Hepatic stellate cell (primary cell): Measurements from ENCODE around the gene TMSB15C.

ENCODE experiments used
- DNase-seq: peaks from one replicate; pipeline ENCODE4 v3.0.0; 2011; ENCODE audit warnings: low spot score

TMSB15C gene

DNA sequence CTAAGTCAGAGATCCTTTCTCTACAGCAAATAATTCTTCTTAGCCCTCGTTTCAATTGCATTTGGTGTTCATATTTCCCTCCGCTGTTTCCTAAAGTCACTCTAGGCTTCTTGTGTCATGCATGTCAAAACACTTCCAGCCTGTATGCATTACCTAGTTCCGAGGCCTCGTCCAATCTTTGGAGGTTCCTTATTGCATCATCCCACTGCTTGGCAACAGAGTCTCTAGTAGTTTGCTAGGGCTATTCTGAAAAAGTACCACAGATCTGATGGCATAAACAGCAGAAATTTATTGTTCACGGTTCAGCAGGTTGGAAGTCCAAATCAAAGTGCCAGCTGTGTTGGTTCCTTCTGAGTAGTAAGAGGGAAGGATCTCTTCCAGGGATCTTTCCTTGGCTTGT, 30.4 kb downstream of the TMSB15C start:
- DNase-seq = no peak

DNA sequence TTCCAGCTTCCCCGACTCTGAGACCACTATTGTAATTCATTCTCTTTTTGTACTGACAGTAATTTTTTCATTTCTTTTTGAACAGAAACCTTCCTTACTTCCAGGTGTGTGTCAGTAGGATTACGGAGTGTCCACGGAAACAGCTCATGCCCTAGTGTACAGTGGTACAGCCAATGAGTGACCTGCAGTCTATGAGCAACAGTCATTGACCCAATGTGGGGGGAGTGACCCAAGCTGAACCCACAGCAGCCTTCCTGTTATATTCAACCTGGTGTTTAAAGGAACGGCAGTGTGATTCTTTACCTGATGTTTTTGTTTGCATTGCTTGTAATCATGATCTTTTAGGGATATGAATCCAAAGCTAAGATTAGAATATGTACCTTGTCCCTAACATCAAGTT, 35.0 kb downstream of the TMSB15C start:
- no peak for DNase-seq

DNA sequence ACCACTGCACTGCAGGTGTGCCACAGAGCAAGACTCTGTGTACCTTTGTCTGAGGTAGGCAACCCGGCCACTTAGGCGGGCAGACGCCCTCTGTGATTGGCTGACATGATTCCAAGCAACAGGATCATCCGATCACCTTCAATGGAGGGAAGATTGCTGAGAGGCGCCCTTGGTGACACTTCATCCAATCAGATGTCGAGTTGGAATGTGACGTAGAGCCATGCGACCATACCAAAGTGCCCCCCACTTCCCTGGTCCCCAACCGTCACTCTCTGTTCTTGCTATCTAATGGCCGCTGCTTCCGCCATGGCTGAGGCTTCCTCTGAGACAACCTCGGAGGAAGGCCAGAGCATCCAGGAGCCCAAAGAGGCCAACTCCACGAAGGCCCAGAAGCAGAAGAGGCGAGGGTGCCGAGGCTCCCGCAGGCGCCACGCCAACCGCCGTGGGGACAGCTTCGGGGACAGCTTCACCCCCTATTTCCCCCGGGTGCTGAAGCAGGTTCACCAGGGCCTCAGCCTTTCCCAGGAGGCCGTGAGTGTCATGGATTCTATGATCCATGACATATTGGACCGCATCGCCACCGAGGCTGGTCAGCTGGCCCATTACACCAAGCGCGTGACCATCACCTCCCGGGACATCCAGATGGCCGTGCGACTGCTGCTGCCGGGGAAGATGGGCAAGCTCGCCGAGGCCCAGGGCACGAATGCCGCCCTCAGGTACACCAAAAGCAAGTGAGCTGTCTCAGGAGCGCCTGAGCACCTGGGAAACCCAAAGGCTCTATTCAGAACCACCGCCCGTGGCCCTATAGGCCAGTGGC, 36.1 kb downstream of the TMSB15C start, which contains the start of gene H2BW2:
H2BW2 (plus strand) TSS at position 268 of the 817 bp plus-strand sequence; CDS start at position 307, 39 bp downstream.
- no peak for DNase-seq
